ENCODE measurements around the gene NCK2. TPM values are rescaled to one million over a fixed set of nuclear protein-coding genes. Genes with fewer than 3 reads are reported as not detected.

Gene NCK2
- 12.4 and 12.9 TPM in 2 replicates for total RNA-seq (2014; rRNA removed; shearing (Covaris generic))

- in situ Hi-C loops (cut with HindIII; ENCODE audit: low sequenced_read_pairs), result no loop called here
- DNase-seq (ENCODE audit: low spot score), result peak; percentile 52
Observed at GRCh38 chr2:105744909-105745853, at the start of gene NCK2. NCK2 (plus strand) TSS chr2:105744912; CDS start chr2:105855064, 110,152 bp downstream.

DNA sequence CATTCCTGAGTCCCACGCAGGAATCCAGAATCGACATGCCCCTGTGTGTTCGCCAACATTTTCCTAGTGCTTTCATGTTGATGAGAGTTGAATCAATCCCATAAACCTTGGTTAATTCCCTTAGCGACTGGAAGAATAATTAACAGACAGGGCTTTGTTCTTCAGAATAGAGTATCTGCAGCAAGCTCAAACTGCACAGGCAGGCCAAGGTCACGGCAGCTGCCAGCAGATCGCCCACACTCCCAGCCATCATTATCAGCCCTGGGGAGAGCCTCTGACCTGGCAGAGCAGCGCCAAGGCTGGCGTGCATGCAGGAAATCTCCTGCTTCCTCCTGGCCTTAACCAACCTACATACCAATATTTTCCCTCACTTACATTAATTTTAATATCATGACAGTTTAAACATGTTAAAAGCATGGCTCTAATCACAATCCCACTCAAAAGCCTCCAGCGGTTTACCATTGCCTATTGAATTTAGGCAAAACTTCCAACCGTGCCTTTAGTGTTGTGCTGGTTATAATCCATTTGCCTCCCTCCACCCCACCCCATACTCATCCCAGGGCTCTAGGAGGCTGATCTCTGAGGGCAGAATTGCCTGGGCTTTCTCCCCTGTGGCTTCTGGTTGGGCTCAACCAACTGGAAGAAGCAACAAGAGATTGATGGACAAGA lies 46.8 kb upstream of the NCK2 start:
- in situ Hi-C loops (cut with HindIII; ENCODE audit: low sequenced_read_pairs), result no loop called here

GRCh38 chr2:105698820-105699219 lies 45.9 kb upstream of the NCK2 start:
- no peak for DNase-seq (ENCODE audit: low spot score)
- in situ Hi-C loops (cut with HindIII; ENCODE audit: low sequenced_read_pairs), result no loop called here

More for the DNA sequence above, 46.8 kb upstream of the NCK2 start:
- DNase-seq (ENCODE audit: low spot score), result no peak

DNA sequence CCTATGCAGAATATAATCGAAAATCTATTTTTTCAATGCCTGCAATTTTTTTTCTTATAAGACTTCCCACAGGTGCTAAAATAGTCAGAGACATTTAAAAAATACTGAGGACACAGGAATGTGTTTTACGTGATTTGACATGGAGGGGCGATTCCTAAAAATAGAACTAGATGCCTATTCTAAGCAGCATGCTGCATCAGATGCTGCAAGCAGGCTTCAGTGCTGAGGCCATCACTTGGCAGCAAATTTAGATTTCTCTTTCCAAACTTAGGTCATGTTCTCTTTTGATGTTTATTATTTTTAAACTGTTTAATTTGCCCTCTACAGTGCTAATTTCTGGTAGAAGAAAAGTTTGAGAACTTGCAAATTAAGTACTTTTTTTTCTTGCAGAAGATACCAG lies 43.7 kb upstream of the NCK2 start:
- no peak for DNase-seq (ENCODE audit: low spot score)
- in situ Hi-C loops (cut with HindIII; ENCODE audit: low sequenced_read_pairs), result no loop called here

GRCh38 chr2:105708697-105709096 lies 36.0 kb upstream of the NCK2 start:
- in situ Hi-C loops (cut with HindIII; ENCODE audit: low sequenced_read_pairs), result no loop called here
- DNase-seq (ENCODE audit: low spot score), result no peak

DNA sequence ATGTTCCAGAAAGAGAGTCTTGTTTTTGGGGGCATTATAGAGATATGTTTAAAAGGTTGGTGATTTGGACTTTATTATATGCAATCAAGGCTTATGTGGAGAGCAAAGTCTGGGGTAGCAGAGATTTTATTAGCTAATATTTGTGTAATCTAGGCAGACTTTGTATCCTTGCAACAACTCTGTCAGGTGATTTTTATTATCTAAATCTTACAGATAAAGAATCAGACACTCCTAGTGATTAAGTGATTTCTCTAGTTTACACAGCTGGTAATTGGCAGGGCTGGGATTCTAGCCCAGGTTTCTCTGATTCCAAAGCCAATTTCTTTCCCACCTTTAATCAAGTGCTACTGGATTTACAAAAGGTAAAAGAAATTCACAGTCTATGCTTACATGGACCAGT lies 33.3 kb upstream of the NCK2 start:
- in situ Hi-C loops (cut with HindIII; ENCODE audit: low sequenced_read_pairs), result no loop called here

DNA sequence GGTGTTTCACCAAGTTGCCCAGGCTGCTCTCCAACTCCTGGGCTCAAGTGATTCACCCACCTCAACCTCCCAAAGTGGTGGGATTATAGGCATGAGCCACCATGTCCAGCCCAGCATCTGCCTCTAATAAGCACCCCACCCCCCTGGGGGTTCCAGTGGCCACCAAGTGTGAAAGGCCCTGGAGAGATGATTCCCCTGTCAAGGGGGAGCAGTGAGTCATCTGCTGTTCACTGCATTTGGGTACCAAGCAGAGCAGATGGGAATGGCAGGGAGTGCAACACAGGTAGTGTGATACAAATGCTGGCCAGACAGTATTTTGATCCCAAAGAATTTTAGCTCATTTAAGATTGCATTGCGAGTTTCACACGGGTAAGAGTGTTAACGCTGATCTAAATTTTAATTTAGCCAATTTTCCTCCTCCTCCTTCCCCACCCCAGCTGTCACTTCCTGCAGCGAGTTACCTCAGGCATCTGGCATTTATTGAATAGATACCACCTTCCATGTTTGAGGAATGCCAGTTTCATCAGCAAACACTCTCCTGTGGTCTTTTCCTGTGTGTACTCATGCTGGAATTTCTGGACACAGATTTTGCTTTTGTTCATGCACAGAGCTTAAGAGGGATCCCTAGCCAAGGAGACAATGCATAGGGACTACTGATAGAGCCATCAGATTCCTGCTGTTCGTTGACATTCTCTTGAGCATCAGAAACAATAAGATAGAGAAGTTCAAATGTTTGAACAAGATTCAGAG lies 32.4 kb upstream of the NCK2 start:
- DNase-seq (ENCODE audit: low spot score), result peak; percentile 21

More for the DNA sequence above, 33.3 kb upstream of the NCK2 start:
- no peak for DNase-seq (ENCODE audit: low spot score)

DNA sequence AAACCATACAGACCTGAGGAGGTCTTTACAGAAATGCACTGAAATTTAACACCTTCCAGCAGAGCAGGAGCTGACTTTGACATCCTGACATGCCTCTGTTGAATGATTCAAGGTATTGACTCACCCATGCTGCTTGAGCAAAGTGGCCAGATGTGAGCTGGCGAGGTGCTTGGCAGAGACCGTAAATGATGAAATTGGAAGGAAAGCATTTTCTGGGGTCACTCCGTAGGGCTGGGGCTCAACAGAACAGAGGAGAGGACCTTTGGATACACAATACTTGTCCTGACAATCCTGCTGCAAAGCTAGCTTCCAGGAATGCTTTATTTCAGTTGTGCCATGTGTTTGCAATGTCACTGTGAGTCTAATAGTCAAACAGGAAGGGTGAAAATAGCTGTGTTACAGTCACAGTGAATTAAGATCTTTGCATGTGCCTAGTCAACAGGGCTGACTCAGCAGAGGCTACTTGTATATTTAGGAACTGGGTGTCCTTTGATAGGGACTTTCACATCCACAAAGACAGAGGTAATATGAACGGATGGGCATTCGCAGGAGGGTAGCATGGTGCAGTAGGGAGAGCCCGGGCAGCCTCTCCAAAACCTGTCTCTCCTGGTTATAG lies 31.6 kb upstream of the NCK2 start:
- no peak for DNase-seq (ENCODE audit: low spot score)

More for the DNA sequence above, 32.4 kb upstream of the NCK2 start:
- in situ Hi-C loops (cut with HindIII; ENCODE audit: low sequenced_read_pairs), result no loop called here

DNA sequence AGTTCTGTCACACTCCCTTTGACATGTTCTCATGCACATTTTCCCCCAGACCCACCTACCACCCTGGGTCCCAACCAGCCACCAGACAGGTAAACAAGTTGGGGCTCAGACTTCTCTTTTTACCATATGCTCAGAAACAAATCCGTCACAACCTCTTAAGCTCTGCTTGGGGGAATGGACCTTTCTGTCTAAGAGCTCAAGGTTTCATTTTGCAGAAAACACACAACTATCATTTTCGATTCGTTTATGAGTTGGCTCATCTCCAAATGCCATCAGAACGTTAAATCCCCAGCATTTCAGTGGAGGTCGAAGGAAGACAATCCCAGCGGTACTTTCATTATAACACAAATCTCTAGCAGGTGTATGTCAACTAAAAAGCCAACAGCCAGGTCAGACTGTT lies 30.6 kb upstream of the NCK2 start:
- DNase-seq (ENCODE audit: low spot score), result no peak
- in situ Hi-C loops (cut with HindIII; ENCODE audit: low sequenced_read_pairs), result no loop called here

More for the DNA sequence above, 31.6 kb upstream of the NCK2 start:
- in situ Hi-C loops (cut with HindIII; ENCODE audit: low sequenced_read_pairs), result no loop called here

DNA sequence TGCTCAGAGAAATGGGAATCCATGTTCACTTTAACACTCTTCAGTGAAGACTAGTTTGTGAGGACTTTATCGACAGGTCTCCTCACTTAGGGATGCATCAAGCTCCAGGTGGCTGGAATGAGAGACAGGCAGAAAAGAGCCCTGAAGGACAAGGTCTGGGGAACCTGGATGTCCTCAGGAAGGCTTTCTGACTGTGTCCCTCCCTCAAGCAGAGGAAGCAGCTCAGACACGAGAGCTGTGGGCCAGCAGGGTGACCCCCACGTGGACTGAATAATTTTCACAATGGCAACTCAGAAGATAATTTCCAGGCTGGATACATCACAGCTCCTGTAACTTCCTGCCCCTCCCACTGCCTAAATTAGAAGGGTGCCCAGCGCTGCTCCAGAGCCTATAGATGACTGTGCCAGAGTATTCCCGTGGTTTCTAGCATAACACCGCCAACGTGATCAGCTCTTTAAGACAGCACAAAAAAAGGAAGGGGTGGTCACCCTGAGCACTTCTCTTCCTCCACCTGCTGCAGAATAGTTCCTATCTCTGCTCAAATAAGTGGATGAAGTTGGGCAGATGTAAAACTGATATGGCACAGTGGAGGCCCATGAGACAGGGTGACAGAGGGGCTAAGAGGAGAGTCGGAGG lies 25.7 kb upstream of the NCK2 start:
- DNase-seq (ENCODE audit: low spot score), result no peak
- in situ Hi-C loops (cut with HindIII; ENCODE audit: low sequenced_read_pairs), result no loop called here

DNA sequence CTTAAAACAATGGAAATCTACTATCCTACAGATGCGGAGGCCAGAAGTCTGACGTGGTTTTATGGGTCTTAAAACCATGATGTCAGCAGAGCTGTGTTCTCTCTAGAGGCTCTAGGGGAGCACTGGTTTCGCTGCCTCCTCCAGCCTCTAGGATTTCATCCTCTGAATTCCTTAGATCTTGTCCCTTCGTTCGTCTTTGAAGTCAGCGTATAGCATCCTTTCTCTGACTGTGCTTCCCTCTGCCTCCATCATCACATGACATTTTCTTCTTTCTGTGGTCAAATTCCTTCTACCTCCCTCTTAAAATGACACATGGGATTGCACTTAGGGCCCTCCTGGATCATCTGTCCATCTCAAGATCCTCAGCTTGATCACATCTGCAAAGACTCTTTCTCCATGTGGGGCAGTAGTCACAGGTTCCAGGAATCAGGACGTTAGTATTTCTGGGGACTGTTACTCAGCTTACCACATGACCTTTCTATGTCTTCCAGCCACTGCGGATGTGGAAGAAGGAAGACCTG lies 22.7 kb upstream of the NCK2 start:
- in situ Hi-C loops (cut with HindIII; ENCODE audit: low sequenced_read_pairs), result no loop called here
- no peak for DNase-seq (ENCODE audit: low spot score)

DNA sequence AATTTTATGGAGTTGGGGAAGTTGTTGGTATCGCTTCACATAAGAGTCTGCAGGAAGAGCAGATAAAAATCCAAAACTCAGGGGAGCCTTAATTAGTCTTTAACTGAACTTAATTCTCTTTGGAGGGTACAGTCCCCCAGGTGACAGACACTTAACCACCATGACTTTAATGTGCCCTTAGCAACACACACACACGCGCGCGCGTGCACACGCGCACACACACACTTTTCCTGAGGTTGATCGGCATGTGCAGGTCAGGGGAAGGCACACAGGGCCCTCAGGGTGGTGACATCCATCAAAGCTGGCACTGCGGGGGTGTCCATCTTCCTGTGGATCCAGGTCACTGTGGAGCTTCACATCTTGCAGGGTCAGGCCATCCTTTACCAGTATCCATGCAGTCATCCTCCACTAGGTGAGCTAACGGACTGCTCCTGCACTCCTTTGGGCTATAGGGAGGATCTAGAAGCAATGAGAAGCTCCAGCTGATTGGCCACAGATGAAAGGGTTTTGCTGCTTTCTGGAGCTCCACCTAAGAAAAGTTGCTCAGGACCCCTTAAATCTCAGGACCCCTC lies 21.9 kb upstream of the NCK2 start:
- DNase-seq (ENCODE audit: low spot score), result no peak
- in situ Hi-C loops (cut with HindIII; ENCODE audit: low sequenced_read_pairs), result no loop called here

DNA sequence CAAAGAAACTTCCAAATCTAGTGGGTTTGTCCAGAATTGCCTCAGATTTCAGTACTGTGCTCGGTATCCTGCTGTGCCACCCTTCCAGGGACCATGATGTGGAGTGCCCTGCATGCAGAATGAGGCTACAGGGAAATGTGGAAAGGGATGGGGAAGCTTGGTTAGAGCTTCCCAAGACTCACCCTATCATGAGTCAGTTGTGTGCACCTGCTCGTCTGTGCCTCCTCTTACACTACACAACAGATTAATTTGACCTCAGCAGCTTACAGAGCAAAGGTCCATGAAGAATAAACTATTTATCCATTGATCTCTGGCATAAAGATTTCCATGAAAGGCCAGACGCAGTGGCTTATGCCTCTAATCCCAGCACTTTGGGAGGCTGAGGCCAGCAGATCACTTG lies 21.3 kb upstream of the NCK2 start:
- in situ Hi-C loops (cut with HindIII; ENCODE audit: low sequenced_read_pairs), result no loop called here
- DNase-seq (ENCODE audit: low spot score), result no peak

GRCh38 chr2:105725388-105725787 lies 19.3 kb upstream of the NCK2 start:
- DNase-seq (ENCODE audit: low spot score), result no peak
- in situ Hi-C loops (cut with HindIII; ENCODE audit: low sequenced_read_pairs), result no loop called here

DNA sequence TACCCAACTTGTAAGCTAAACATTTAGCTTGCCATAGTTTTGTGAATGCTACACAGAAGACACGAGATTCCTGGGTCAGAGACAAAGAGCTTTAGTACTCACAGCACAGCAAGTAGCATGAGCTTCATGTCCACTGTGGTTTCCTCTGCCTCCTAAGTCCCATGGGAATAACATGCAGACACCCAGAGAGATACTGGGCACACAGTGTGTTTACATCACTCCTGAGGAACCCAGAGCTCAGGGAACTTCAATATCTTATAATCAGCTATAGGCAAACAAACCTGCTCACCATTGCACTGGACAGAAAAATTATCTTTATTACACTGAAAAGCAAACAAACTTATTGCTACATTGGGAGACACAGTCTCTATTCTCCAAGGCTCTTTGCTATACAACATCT lies 14.5 kb upstream of the NCK2 start:
- in situ Hi-C loops (cut with HindIII; ENCODE audit: low sequenced_read_pairs), result no loop called here
- DNase-seq (ENCODE audit: low spot score), result no peak

DNA sequence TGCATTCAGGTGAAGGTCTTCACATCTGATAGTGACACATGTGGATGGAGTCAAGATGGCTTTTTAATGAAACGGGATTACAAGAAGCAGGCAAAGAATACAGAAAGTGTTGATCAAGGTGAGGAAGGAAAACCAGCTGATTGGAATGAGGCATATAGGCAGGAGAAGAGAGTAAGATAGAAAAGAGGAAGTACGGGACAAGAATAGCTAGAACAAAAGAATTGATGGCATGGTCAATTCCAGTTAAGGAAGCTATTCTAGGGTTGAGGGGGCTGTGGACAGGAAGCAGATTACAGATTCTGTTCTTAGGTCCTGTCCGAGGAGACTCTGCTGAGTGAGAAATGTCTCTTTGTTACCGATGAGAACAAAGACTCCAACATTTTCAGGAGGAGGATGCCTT lies 13.2 kb upstream of the NCK2 start:
- in situ Hi-C loops (cut with HindIII; ENCODE audit: low sequenced_read_pairs), result no loop called here

DNA sequence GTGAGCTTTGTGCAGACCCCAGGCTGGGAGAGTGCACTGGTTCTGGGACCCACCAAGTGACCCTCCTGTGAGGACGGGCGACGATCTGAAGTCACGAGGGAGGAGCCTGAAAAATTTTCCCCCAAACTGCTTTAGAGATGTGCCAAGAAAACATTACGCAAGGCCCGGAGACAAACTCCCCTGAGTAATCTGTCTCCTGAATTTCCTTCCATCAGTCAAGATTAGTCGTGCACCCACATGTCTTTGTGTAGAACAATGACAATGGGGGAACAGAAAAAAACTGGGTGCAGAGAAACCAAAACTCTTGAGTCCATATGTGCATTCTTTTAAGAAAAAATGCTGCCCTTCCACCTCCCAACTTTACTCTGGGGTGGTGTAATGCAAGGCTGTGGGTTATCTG lies 12.6 kb upstream of the NCK2 start:
- in situ Hi-C loops (cut with HindIII; ENCODE audit: low sequenced_read_pairs), result no loop called here
- no peak for DNase-seq (ENCODE audit: low spot score)

More for the DNA sequence above, 13.2 kb upstream of the NCK2 start:
- DNase-seq (ENCODE audit: low spot score), result no peak

GRCh38 chr2:105732955-105733607 lies 11.6 kb upstream of the NCK2 start:
- in situ Hi-C loops (cut with HindIII; ENCODE audit: low sequenced_read_pairs), result no loop called here
- DNase-seq (ENCODE audit: low spot score), result no peak

All from G401 (cell line).